ENCODE measurements around the gene FOXC1. TPM values are rescaled to one million over a fixed set of nuclear protein-coding genes. Genes with fewer than 3 reads are reported as not detected.

Gene FOXC1
- total RNA-seq, 1 donor from 2014 or later: 2.9 TPM

- no peak overlapping the region for H3K27ac ChIP-seq (ENCODE audit: low read depth, low read length)
- peak overlapping the region; percentile 62 for H2AFZ ChIP-seq (ENCODE audit: low read depth, low read length)
- Mint-ChIP-seq H3K27ac (ENCODE audit: unreplicated experiment) (no peak overlapping the region), H3K9me3 (ENCODE audit: unreplicated experiment) (peaks cover 12% of the 10 kb centered on the region), H3K27me3 (ENCODE audit: low read depth, unreplicated experiment) (peaks cover 73% of the 10 kb centered on the region), H3K4me3 (ENCODE audit: unreplicated experiment) (peak overlapping the region; percentile 72), H3K36me3 (ENCODE audit: low read depth, unreplicated experiment) (peaks cover 2% of the 10 kb centered on the region), H3K4me1 (ENCODE audit: low read depth, unreplicated experiment) (no peaks in the 10 kb centered on the region)
- H3K36me3 ChIP-seq (ENCODE audit: insufficient read depth, low read length): no peaks in the 10 kb centered on the region
- peaks cover 86% of the 10 kb centered on the region for H3K27me3 ChIP-seq (ENCODE audit: insufficient read depth, low read length)
- H3K9me3 ChIP-seq (ENCODE audit: insufficient read depth, low read depth, low read length): no peaks in the 10 kb centered on the region
- no peak for TF ChIP-seq EZH2 (IDR thresholded peaks at IDR 0.05; ENCODE audit: insufficient read depth, low read length)
- no peak for TF ChIP-seq CTCF (IDR thresholded peaks at IDR 0.05; ENCODE audit: insufficient read depth, low read depth, low read length)
- FAIRE-seq (no peak), DNase-seq (ENCODE audit: low read depth) (no peak)
- H3K4me3 ChIP-seq (ENCODE audit: insufficient read depth, low read depth, low read length): peak overlapping the region; percentile 69
- peak overlapping the region; percentile 75 for H3K9ac ChIP-seq (ENCODE audit: low read length)
- H3K4me1 ChIP-seq (ENCODE audit: insufficient read depth, low read length): peaks cover 8% of the 10 kb centered on the region
- no peaks in the 10 kb centered on the region for H3K79me2 ChIP-seq (ENCODE audit: insufficient read depth, low read length)
- H3K4me2 ChIP-seq (ENCODE audit: low read length): peak overlapping the region; percentile 96
- peaks cover 24% of the 10 kb centered on the region for H4K20me1 ChIP-seq (ENCODE audit: insufficient read depth, low read length)
Measured at GRCh38 chr6:1624058-1624850, 14.5 kb downstream of the FOXC1 start.

DNA sequence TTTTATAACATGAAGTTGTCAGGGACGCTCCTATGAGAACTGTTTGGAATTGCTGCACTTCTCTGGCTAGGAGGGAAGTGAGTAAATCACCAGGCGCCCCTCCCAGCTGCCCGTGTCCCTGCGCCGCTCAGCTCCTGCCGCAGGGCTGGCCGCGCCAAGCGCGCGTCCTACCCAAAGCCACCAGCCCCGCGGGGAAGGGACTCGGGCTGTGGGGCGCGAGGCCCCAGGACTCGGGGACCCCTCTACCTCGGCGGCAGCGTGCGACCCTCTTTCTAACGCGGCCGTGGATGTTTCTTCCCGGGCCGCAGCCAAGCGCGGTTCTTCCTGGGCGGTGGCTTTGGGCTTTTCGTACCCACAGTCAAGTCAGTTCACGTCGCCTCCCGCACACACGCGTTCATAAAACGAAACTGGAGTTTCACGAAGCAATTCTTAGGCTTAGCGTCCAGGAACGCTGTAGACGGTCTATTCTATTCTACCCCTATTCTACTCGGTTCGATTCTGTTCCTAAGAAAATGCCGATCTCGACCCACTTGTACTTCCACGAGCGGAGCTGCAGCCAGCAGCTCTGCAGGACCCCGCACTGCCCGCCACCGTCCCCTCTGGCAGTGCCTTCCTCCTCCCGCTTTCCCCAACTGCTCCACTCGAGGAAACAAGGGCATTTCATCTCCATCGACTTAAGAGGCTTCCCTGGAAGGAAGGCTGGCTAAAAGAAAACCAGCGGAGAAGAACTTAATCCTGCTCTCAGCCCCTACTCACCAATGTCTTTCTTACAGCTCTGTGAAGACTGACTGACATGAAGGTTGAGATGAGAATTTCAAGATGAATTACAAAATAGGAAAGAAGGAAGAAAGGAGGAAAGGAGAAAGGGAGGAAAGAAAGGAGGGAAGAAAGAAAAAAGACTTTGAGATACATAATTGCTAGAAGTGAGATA lies 15.4 kb downstream of the FOXC1 start:
- Mint-ChIP-seq H3K4me1 (ENCODE audit: low read depth, unreplicated experiment) (no peaks in the 10 kb centered on the region), H3K27ac (ENCODE audit: unreplicated experiment) (no peak overlapping the region), H3K36me3 (ENCODE audit: low read depth, unreplicated experiment) (peaks cover 2% of the 10 kb centered on the region), H3K9me3 (ENCODE audit: unreplicated experiment) (peaks cover 13% of the 10 kb centered on the region), H3K4me3 (ENCODE audit: unreplicated experiment) (peak overlapping the region; percentile 74), H3K27me3 (ENCODE audit: low read depth, unreplicated experiment) (peaks cover 78% of the 10 kb centered on the region)
- H3K27me3 ChIP-seq (ENCODE audit: insufficient read depth, low read length): peaks cover 82% of the 10 kb centered on the region
- H3K4me2 ChIP-seq (ENCODE audit: low read length): peak overlapping the region; percentile 96
- DNase-seq (ENCODE audit: low read depth): peak; percentile 36
- H3K79me2 ChIP-seq (ENCODE audit: insufficient read depth, low read length): no peaks in the 10 kb centered on the region
- H3K27ac ChIP-seq (ENCODE audit: low read depth, low read length): no peak overlapping the region
- no peaks in the 10 kb centered on the region for H3K36me3 ChIP-seq (ENCODE audit: insufficient read depth, low read length)
- H4K20me1 ChIP-seq (ENCODE audit: insufficient read depth, low read length): peaks cover 24% of the 10 kb centered on the region
- H3K4me1 ChIP-seq (ENCODE audit: insufficient read depth, low read length): peaks cover 6% of the 10 kb centered on the region
- H3K4me3 ChIP-seq (ENCODE audit: insufficient read depth, low read depth, low read length): peak overlapping the region; percentile 69
- FAIRE-seq: no peak
- no peaks in the 10 kb centered on the region for H3K9me3 ChIP-seq (ENCODE audit: insufficient read depth, low read depth, low read length)
- H2AFZ ChIP-seq (ENCODE audit: low read depth, low read length): peak overlapping the region; percentile 82
- no peak for TF ChIP-seq CTCF (IDR thresholded peaks at IDR 0.05; ENCODE audit: insufficient read depth, low read depth, low read length)
- peak; percentile 77 for TF ChIP-seq EZH2 (IDR thresholded peaks at IDR 0.05; ENCODE audit: insufficient read depth, low read length)
- peak overlapping the region; percentile 75 for H3K9ac ChIP-seq (ENCODE audit: low read length)
